ENCODE data around the gene RAP1GAP2. TPM values are rescaled to one million over a fixed set of nuclear protein-coding genes. Genes with fewer than 3 reads are reported as not detected.

RAP1GAP2 gene
- total RNA-seq, 4 donors from 2014 or later, result 0.85 to 2.4 (median 1.5) TPM

- Histone ChIP-seq H3K4me1 (no peaks in the 10 kb centered on the region), H3K36me3 (no peaks in the 10 kb centered on the region), H3K27me3 (peaks cover 0 to 3% (median 0%) of the 10 kb centered on the region in 3 donors), H3K27ac (no peak overlapping the region), H3K4me3 (no peak overlapping the region), H3K9me3 (no peaks in the 10 kb centered on the region)
- DNase-seq, result no peak
- in situ Hi-C loops (cut with MboI; ENCODE audit: low sequenced_read_pairs in 4 of 4), result no loop called here
- TF ChIP-seq CTCF (IDR thresholded peaks at IDR 0.05 in 4 of 5, conservative IDR thresholded peaks at IDR 0.05 in 1 of 5), result no peak
- TF ChIP-seq POLR2A (IDR thresholded peaks at IDR 0.05), result no peak
- intact Hi-C loops (cut with DNase I; ENCODE audit: low total_unique reads), result no loop called here
- ATAC-seq, result no peak
These were observed 106.3 kb downstream of the RAP1GAP2 start for GRCh38 chr17:2902546-2902945.

- in situ Hi-C loops (cut with MboI; ENCODE audit: low sequenced_read_pairs in 4 of 4) (no loop called here), intact Hi-C loops (cut with DNase I; ENCODE audit: low total_unique reads) (no loop called here)
- ATAC-seq (no peak), DNase-seq (no peak)
- no peaks in the 10 kb centered on the region for H3K9me3 ChIP-seq
- H3K36me3 ChIP-seq, result no peaks in the 10 kb centered on the region
- no peak overlapping the region for H3K4me3 ChIP-seq
- H3K27ac ChIP-seq, result no peak overlapping the region
- TF ChIP-seq CTCF (IDR thresholded peaks at IDR 0.05 in 4 of 5, conservative IDR thresholded peaks at IDR 0.05 in 1 of 5) (no peak), POLR2A (IDR thresholded peaks at IDR 0.05) (no peak)
- H3K4me1 ChIP-seq, result no peaks in the 10 kb centered on the region
- H3K27me3 ChIP-seq, result peaks cover 0 to 3% (median 0%) of the 10 kb centered on the region in 3 donors
These were observed 107.1 kb downstream of the RAP1GAP2 start for GRCh38 chr17:2903193-2903974.

GRCh38 chr17:2904135-2904534 is 107.9 kb downstream of the RAP1GAP2 start:
- DNase-seq, result no peak
- intact Hi-C loops (cut with DNase I; ENCODE audit: low total_unique reads), result no loop called here
- in situ Hi-C loops (cut with MboI; ENCODE audit: low sequenced_read_pairs in 4 of 4), result no loop called here
- Histone ChIP-seq H3K36me3 (no peaks in the 10 kb centered on the region), H3K27ac (no peak overlapping the region), H3K4me1 (no peaks in the 10 kb centered on the region), H3K4me3 (no peak overlapping the region), H3K27me3 (peaks cover 0 to 3% (median 0%) of the 10 kb centered on the region in 3 donors), H3K9me3 (no peaks in the 10 kb centered on the region)
- ATAC-seq, result no peak
- TF ChIP-seq CTCF (IDR thresholded peaks at IDR 0.05 in 4 of 5, conservative IDR thresholded peaks at IDR 0.05 in 1 of 5), result no peak
- TF ChIP-seq POLR2A (IDR thresholded peaks at IDR 0.05), result no peak

- no peak for TF ChIP-seq POLR2A (IDR thresholded peaks at IDR 0.05)
- no peak for TF ChIP-seq CTCF (IDR thresholded peaks at IDR 0.05 in 4 of 5, conservative IDR thresholded peaks at IDR 0.05 in 1 of 5)
- no peak for DNase-seq
- Histone ChIP-seq H3K36me3 (no peaks in the 10 kb centered on the region), H3K27ac (no peak overlapping the region), H3K9me3 (no peaks in the 10 kb centered on the region), H3K27me3 (peaks cover 0 to 3% (median 0%) of the 10 kb centered on the region in 3 donors), H3K4me1 (no peaks in the 10 kb centered on the region), H3K4me3 (no peak overlapping the region)
- intact Hi-C loops (cut with DNase I; ENCODE audit: low total_unique reads), result no loop called here
- ATAC-seq, result no peak
- in situ Hi-C loops (cut with MboI; ENCODE audit: low sequenced_read_pairs in 4 of 4), result no loop called here
These were observed 109.0 kb downstream of the RAP1GAP2 start for GRCh38 chr17:2905269-2905668.

Measured in gastrocnemius medialis (tissue), 4 donors.